HG02610 (cell line): ENCODE data around the gene RNH1.

Experiments used
- ATAC-seq: cut with Tn5 transposase; IDR thresholded peaks from one replicate; pipeline ENCODE4 v1.9.1; 2021; ENCODE audit warnings: mild to moderate bottlenecking, moderate library complexity; ENCODE audit not compliant: unreplicated experiment

RNH1 gene

GRCh38 chr11:506995-507726, at the start of gene RNH1:
TSS of gene RNH1 (minus strand) at chr11:507242. CDS start at chr11:502162, 5,080 bp downstream.
- peak; percentile 32 for ATAC-seq

- ATAC-seq = no peak
Observed at GRCh38 chr11:555780-556661, 49.0 kb upstream of the RNH1 start.

DNA sequence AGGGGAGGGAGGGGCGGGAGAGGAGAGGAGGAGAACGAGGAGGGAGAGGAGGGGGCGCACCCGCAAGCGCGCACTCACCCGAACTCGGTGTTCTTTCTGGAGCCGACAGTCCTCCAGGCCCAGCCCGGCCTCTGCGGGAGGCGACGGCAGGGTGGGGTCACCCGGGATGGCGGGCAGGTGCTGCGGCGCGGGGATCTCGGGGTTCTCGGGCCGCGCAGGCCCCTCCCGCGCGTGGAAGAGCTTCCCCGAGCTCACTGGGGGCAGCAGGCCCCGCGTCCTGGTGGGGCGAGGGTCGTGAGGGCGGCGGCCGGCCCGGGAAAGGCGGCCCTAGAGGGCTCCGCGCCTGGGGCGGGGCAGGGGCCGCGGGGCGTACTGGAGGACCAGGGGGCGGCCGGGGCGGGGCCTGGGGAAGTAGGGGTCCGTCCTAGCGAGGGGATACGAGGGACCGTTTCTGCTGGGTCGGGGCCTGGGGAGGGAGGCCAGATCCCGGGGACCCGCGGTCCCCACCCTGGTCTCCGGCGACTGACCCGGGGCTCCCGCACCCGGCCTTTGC, 48.3 kb upstream of the RNH1 start:
- ATAC-seq = no peak

DNA sequence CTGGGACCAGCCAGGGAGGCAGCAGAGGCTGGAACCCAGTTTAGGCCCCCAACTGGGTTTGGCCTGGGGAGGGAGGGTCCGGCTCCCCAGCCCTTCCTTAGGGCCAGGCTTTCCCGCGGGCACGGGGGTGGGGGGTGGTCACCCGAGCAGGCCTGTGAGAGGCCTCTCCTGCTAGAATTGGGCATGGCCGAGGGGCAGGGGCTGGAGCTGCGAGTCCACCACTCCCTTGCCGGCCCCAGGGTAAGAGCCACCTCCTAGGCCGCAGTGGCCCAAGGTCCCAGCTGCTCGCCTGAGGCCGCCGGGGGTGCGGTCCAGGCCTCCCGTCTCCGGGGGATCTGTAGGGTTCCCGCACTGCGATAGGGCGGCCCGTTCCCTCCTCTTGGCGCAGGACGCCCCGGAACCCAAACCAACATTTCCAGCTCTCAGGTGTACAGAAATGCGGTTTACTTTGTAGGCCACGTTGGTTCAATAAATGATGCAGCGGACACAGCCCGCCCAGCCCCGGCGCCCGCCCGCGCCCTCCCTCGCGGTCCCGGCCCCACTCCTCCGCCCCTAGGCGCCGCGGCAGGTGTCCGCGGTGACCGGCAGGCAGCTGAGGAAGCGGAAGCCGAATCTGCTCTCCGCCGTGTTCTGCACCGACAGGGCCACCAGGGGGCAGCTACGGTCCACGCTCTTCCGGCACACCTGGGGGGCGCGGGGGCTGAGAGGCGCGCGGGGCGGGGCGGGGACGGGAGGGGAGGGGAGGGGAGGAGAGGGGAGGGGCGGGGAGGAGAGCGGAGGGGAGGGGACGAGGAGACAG, 47.6 kb upstream of the RNH1 start:
- ATAC-seq = peak; percentile 38

- no peak for ATAC-seq
Observed at GRCh38 chr11:553988-554340, 46.9 kb upstream of the RNH1 start.

DNA sequence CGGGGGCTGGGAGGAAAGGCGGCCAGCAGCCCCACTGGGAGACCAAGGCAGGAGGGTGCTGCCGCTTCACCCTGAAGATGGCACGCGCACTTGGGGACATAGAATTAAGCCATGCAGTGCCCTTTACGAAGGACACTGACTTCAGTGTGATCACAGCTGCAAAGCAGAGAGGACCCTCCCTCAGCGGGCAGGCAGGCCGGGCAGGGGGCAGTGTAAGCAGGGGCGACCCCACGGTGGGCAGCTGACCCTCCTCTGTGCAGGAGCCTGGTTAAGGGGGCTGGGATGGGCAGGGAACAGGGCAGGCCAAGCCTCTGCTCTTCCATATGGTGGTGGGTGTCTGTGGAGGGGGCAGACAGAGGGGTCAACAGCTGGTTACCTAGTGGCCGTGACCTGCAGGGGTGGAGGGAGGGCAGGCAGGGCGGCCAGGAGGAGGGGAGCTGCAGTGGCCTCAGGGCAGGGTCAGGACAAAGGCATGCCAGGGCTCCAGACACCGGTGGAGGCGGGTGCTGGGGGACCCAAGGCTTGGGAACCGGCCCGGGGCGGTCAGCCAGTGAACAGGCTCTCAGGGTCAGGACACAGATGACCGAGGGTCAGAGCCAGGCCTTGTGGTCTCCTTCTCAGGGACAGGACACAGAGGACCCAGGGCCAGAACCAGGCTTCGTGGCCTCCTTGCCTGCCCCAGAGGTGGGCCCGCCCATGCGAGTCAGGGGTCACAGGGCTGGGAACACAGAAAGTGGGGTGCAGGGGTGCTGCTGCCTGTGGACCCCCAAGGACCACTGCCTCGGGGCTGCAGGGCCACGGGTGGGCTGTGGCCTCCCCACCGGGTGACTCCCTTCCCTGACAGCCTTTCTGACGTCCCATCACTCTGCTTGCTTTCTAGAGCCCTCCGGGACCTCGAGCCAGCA, 46.3 kb upstream of the RNH1 start:
- ATAC-seq = no peak

DNA sequence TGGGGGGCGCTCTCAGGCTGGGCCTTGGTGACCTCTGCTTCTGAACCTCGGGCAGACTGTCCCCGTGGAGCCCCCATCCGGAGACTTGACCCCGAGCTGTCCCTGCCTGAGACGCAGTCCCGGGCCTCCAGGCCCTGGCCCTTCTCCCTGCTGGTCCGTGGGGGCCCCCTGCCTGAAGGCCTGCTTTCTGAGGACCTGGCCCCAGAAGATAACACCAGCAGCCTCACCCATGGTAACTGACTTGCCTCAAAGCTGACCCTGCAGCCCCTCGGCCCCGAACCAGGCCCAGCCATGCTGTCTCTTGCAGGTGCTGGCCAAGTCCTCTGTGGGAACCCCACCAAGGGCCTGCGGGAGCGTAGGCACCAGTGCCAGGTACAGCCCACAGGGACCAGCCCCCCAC, 44.6 kb upstream of the RNH1 start:
- ATAC-seq = no peak

DNA sequence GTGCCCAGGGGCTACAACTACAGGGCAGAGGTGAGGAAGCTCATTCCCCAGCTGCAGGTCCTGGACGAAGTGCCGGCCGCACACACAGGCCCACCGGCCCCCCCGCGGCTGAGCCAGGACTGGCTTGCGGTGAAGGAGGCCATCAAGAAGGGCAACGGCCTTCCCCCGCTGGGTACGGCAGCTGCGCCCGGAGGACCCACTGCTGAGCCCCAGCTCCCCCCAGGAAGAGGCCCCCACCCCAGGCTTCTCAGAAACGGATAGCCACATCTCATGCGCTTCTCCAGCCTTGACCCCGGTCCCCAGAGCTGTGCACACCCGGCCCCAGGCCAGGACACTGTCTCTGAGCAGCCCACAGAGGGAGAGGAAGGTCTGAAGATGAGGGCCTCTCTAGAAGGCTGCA, 44.1 kb upstream of the RNH1 start:
- ATAC-seq = no peak

DNA sequence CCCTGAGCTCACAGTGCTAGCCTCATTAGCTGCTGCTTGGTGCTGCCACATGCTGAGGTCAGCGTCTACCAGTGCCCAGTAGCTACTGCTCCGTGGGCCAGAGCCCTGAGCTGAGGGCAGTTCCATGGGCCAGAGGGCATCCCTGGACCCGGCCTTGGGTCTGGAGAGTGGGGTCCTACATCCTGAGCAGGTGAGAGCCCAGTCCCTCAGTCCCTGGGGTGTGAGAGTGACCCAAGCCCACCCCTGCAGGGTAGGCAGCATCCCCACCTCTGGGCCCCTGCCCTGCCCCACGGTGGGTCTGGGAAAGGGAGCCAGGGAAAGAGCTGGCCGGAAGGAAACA, 43.7 kb upstream of the RNH1 start:
- ATAC-seq = no peak

GRCh38 chr11:550021-550745, 43.1 kb upstream of the RNH1 start:
- ATAC-seq = no peak

GRCh38 chr11:548700-549603, 41.9 kb upstream of the RNH1 start:
- no peak for ATAC-seq

DNA sequence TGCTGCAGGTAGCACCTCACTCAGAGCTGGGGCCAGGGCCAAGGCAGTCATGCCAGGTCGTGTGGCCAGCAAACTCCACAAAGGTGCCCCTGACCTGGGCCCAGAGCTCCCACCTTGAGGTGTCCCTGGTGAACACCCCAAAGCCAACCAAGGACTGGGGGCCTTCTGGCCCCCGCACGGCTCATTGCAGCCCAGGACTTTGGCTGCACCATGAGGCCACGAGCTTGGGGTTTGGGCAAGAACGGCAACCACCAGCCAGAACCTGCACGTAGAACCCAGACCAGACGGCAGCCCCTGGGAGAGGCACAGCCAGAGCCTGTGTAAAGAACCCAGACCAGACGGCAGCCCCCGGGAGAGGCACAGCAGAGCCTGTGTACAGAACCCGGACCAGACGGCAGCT, 38.1 kb upstream of the RNH1 start:
- ATAC-seq = no peak

GRCh38 chr11:544817-545166, 37.8 kb upstream of the RNH1 start:
- ATAC-seq = no peak

- ATAC-seq = no peak
Observed at GRCh38 chr11:541433-541885, 34.4 kb upstream of the RNH1 start.

DNA sequence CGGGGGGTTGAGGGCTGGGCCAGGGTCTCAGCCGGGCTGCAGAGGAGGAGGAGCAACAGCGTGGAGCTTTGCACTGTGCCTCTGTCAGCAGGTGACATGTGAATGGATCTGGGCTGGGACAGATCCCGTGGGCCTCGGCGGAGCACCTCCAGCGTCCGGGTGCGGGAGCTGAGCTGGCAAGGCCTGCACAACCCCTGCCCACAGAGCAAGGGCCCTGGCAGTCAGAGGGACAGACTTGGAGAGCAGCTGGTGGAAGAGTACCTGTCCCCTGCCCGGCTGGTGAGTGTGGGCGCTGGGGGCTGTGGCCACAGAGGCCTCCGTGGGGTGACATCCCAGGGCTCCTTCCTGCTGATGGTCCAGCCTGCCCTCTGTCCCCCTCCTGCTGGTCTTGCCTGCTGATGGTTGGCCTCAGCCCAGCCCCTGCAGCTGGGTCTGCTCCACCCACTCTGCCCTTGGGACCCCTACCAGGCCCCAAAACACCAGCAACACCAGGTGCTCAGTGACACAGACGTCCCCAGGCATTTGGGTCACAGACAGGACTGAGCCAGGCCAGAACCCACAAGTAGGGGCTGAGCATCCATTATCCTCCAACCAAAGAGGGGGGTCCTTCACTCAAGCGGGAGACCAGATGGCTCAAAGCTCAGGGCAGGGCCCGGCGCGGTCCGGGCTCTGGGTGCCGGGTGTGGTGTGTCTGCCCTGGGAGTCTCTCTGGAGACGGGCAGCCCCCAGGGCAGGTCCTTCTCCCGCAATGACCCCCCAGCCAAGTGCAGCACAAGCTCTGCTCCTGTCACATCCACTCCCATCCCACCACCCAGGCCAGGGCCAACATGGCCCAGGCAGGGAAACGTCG, 33.8 kb upstream of the RNH1 start:
- ATAC-seq = no peak

- no peak for ATAC-seq
Observed at GRCh38 chr11:539971-540481, 33.0 kb upstream of the RNH1 start.

DNA sequence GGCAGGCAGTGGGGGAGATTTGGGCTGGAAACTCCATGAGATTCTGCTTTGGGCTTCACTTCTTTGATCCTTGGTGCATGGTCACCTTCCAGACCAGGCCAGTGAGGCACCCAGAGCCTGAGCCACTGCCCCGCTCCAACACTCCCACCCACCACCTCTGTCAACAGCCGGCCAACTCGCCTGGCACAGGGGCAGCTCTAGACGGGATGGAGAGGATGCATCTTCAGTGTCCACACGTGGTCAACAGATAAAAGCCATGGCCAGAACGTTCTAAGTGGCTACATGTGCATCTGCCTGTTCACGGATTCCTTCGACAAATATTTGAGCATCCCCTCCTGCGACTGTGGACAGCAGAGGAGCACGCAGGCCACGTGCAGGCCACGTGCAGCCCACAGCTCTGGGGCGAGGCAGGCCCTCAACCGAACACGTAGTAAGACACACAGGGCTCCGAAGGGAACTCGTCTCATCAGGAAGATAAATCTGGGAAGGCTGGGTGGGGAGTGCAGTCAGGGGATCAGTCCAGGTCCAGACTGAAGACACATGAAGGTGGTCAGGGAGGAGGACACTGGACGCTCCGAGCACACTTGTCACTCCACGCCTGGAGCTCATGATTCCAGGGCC, 31.5 kb upstream of the RNH1 start:
- no peak for ATAC-seq
